Measurements from ENCODE around the gene PLCB1. TPM values are rescaled to one million over a fixed set of nuclear protein-coding genes. Genes with fewer than 3 reads are reported as not detected.

Gene PLCB1
- total and polyA plus RNA-seq, 10 of the 15 experiments (the other 5 are each of a cell fraction or from before 2014, with no cell fraction given) = 0.05 to 5.3 (median 0.17) TPM; not detected in 1

DNA sequence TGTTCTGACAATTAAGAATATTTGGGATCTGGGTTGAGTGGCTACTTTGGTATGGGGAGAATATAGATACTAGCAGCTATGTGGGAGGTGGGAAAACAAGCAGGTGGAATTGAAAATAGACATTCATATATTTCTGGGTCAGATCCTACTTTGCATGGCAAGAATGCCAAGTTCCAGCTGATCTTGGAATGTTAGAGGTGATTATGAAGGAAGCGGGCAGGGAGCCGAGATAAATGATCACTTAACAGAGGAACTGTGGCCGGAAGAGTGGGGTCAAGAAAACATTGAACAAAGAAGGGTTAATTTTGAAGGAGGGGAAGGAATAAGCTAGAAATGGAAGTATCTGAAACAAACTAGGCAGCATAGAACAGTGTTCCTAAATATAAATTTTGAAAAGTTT, 15.4 kb downstream of the PLCB1 start:
- TF ChIP-seq, protein P1, sequence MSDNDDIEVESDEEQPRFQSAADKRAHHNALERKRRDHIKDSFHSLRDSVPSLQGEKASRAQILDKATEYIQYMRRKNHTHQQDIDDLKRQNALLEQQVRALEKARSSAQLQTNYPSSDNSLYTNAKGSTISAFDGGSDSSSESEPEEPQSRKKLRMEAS (IDR thresholded peaks at IDR 0.05; ENCODE audit: low read depth, low read length) = no peak
- TF ChIP-seq, protein P2, sequence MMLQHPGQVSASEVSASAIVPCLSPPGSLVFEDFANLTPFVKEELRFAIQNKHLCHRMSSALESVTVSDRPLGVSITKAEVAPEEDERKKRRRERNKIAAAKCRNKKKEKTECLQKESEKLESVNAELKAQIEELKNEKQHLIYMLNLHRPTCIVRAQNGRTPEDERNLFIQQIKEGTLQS (IDR thresholded peaks at IDR 0.05; ENCODE audit: borderline replicate concordance, extremely low read depth, low read depth, low read length) = no peak
- no peak for TF ChIP-seq RFX5 (IDR thresholded peaks at IDR 0.05; ENCODE audit: low read depth, low read length)
- no peak for TF ChIP-seq NFIC (IDR thresholded peaks at IDR 0.05; ENCODE audit: low read depth, low read length)
- Histone ChIP-seq H3K9ac (ENCODE audit: control insufficient read depth, insufficient read depth, low read length) (no peak overlapping the region), H3K27ac (ENCODE audit: control insufficient read depth, insufficient read depth) (no peak overlapping the region), H2AFZ (ENCODE audit: control insufficient read depth, low read depth, low read length) (no peak overlapping the region), H3K27me3 (replicated peaks in 1 of 2; ENCODE audit: control insufficient read depth in 2 of 2, insufficient read depth in 2 of 2, low read length in 1 of 2) (no peaks in the 10 kb centered on the region; a peak in 2 of 4 replicates), H3K4me1 (ENCODE audit: control insufficient read depth, insufficient read depth, low read length) (no peaks in the 10 kb centered on the region), H3K9me3 (replicated peaks; ENCODE audit: control insufficient read depth, insufficient read depth, low read length) (no peaks in the 10 kb centered on the region), H3K36me3 (ENCODE audit: control insufficient read depth in 2 of 2, insufficient read depth in 2 of 2, low read length in 1 of 2) (no peaks in the 10 kb centered on the region), H3K4me3 (no peak overlapping the region), H3K79me2 (ENCODE audit: control insufficient read depth, insufficient read depth, low read length) (no peaks in the 10 kb centered on the region), H4K20me1 (ENCODE audit: control insufficient read depth, insufficient read depth) (no peaks in the 10 kb centered on the region), H3K4me2 (ENCODE audit: control insufficient read depth, insufficient read depth) (no peak overlapping the region)
- SMC1A ChIA-PET (ENCODE audit: uncharacterized antibody, unreplicated experiment) = interaction anchor here (1.7 kb wide), 1 partner anchor 575 kb away, joined by 6 read pairs; no protein-coding TSS in a partner anchor
- no TSS peak for BruUV-seq (replicated peaks)
- CTCF ChIA-PET = interaction anchor here (0.6 to 2.2 kb wide), 4 partner anchors 11 to 575 kb away, joined by 3 to 7 read pairs (median 3); no protein-coding TSS in a partner anchor
- ATAC-seq = no peak
- DNase-seq (ENCODE audit: low read depth, low spot score) = no peak
- RAD21 ChIA-PET (ENCODE audit: unreplicated experiment) = interaction anchor here (1.4 kb wide), 1 partner anchor 17 kb away, joined by 3 read pairs; no protein-coding TSS in a partner anchor
- WGBS (ENCODE audit: insufficient coverage, insufficient replicate concordance, low lambda C conversion rate, missing lambda C conversion rate) = 60% methylated on average over 3 of the region's 3 CpGs
- in situ Hi-C loops (cut with MboI) = no loop called here
- intact Hi-C loops (cut with micrococcal nuclease; ENCODE audit: unreplicated experiment) = no loop called here
- FAIRE-seq = no peak
- POLR2A ChIA-PET = interaction anchor here (0.7 kb wide), 1 partner anchor 255 kb away, joined by 4 read pairs; no protein-coding TSS in a partner anchor

DNA sequence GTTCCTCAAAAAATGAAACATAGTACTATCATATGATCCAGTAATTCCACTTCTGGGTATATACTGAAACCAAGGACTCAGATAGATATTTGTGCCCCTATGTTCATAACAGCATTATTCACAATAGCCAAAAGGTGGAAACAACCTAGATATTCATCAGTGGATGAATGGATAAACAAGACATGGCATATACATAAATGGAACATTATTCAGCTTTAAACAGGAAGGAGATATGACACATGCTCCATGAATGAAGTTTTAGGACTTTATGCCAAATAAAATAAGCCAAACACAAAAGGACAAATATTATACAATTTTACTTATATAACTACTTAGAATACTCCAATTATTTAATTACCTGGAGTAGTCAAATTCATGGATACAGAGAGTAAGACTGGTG, 16.4 kb downstream of the PLCB1 start:
- BruUV-seq (replicated peaks) = no TSS peak
- ChIA-PET CTCF (interaction anchor here (0.9 to 1.3 kb wide), 2 partner anchors 103 to 574 kb away, joined by 3 read pairs; no protein-coding TSS in a partner anchor), SMC1A (ENCODE audit: uncharacterized antibody, unreplicated experiment) (interaction anchor here (1.7 kb wide), 1 partner anchor 574 kb away, joined by 6 read pairs; no protein-coding TSS in a partner anchor), POLR2A (no interaction called here), RAD21 (ENCODE audit: unreplicated experiment) (no interaction called here)
- Histone ChIP-seq H3K4me3 (no peak overlapping the region), H3K4me2 (ENCODE audit: control insufficient read depth, insufficient read depth) (no peak overlapping the region), H3K4me1 (ENCODE audit: control insufficient read depth, insufficient read depth, low read length) (no peaks in the 10 kb centered on the region), H3K27ac (ENCODE audit: control insufficient read depth, insufficient read depth) (no peak overlapping the region), H3K27me3 (replicated peaks in 1 of 2; ENCODE audit: control insufficient read depth in 2 of 2, insufficient read depth in 2 of 2, low read length in 1 of 2) (no peaks in the 10 kb centered on the region; a peak in 2 of 4 replicates), H3K9ac (ENCODE audit: control insufficient read depth, insufficient read depth, low read length) (no peak overlapping the region), H3K9me3 (replicated peaks; ENCODE audit: control insufficient read depth, insufficient read depth, low read length) (no peaks in the 10 kb centered on the region), H3K36me3 (ENCODE audit: control insufficient read depth in 2 of 2, insufficient read depth in 2 of 2, low read length in 1 of 2) (no peaks in the 10 kb centered on the region), H4K20me1 (ENCODE audit: control insufficient read depth, insufficient read depth) (no peaks in the 10 kb centered on the region), H3K79me2 (ENCODE audit: control insufficient read depth, insufficient read depth, low read length) (no peaks in the 10 kb centered on the region), H2AFZ (ENCODE audit: control insufficient read depth, low read depth, low read length) (no peak overlapping the region)
- intact Hi-C loops (cut with micrococcal nuclease; ENCODE audit: unreplicated experiment) (no loop called here), in situ Hi-C loops (cut with MboI) (no loop called here)
- no peak for DNase-seq (ENCODE audit: low read depth, low spot score)
- no peak for FAIRE-seq
- ATAC-seq = no peak
- TF ChIP-seq, protein P3, sequence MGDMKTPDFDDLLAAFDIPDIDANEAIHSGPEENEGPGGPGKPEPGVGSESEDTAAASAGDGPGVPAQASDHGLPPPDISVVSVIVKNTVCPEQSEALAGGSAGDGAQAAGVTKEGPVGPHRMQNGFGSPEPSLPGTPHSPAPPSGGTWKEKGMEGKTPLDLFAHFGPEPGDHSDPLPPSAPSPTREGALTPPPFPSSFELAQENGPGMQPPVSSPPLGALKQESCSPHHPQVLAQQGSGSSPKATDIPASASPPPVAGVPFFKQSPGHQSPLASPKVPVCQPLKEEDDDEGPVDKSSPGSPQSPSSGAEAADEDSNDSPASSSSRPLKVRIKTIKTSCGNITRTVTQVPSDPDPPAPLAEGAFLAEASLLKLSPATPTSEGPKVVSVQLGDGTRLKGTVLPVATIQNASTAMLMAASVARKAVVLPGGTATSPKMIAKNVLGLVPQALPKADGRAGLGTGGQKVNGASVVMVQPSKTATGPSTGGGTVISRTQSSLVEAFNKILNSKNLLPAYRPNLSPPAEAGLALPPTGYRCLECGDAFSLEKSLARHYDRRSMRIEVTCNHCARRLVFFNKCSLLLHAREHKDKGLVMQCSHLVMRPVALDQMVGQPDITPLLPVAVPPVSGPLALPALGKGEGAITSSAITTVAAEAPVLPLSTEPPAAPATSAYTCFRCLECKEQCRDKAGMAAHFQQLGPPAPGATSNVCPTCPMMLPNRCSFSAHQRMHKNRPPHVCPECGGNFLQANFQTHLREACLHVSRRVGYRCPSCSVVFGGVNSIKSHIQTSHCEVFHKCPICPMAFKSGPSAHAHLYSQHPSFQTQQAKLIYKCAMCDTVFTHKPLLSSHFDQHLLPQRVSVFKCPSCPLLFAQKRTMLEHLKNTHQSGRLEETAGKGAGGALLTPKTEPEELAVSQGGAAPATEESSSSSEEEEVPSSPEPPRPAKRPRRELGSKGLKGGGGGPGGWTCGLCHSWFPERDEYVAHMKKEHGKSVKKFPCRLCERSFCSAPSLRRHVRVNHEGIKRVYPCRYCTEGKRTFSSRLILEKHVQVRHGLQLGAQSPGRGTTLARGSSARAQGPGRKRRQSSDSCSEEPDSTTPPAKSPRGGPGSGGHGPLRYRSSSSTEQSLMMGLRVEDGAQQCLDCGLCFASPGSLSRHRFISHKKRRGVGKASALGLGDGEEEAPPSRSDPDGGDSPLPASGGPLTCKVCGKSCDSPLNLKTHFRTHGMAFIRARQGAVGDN (IDR thresholded peaks at IDR 0.05) = no peak
- TF ChIP-seq EZH2 (IDR thresholded peaks at IDR 0.05; ENCODE audit: borderline replicate concordance, control insufficient read depth, low read depth, low read length) (no peak), SIX5 (IDR thresholded peaks at IDR 0.05; ENCODE audit: low read depth, low read length, severe bottlenecking) (no peak), SPI1 (IDR thresholded peaks at IDR 0.05; ENCODE audit: borderline replicate concordance, insufficient read depth, low read depth, low read length) (no peak), RFX5 (IDR thresholded peaks at IDR 0.05; ENCODE audit: low read depth, low read length) (no peak), PAX5 (IDR thresholded peaks at IDR 0.05; ENCODE audit: borderline replicate concordance, low read depth, low read length) (no peak), ZNF24 (IDR thresholded peaks at IDR 0.05) (no peak), NRF1 (conservative IDR thresholded peaks at IDR 0.05; ENCODE audit: low read depth, low read length) (no peak), BACH1 (IDR thresholded peaks at IDR 0.05; ENCODE audit: borderline replicate concordance) (no peak)
